ENCODE results near the gene TMED10. TPM values are rescaled to one million over a fixed set of nuclear protein-coding genes. Genes with fewer than 3 reads are reported as not detected.

TMED10 gene
- polyA plus RNA-seq, 1 of the 3 experiments (the other 2 are of a cell fraction): 168 TPM

DNA sequence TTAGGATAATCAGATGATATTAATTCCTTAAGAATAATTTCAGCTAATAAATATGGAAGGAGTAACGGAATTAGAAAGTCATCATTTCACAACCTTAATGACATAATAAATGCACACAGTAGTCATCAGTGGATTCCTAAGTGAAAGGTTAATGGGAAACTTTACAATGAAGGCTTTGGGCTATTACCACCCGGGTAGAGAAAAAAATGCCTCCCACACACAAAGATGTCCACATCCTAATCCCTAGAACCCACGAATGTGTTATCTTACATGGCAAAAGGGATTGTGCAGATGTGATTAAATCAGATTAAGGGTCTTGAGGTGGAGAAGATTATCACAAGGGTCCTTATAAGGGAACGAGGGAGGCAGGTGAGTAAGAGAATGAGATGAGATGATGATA, 5.6 kb downstream of the TMED10 start:
- ChIA-PET CTCF (no interaction called here), POLR2A (no interaction called here)
- no peaks in the 10 kb centered on the region for H3K27me3 ChIP-seq (ENCODE audit: insufficient read depth)
- H3K79me2 ChIP-seq (ENCODE audit: insufficient read depth): peaks cover 100% of the 10 kb centered on the region
- no peaks in the 10 kb centered on the region for H3F3A ChIP-seq (replicated peaks; ENCODE audit: insufficient read depth)
- no peak overlapping the region for H3K4me2 ChIP-seq
- WGBS (ENCODE audit: low lambda C conversion rate): 80% methylated on average over 4 of the region's 4 CpGs
- no peak overlapping the region for H3K27ac ChIP-seq (ENCODE audit: low read depth in 2 of 2, low read length in 1 of 2)
- TF ChIP-seq TCF12 (IDR thresholded peaks at IDR 0.05): no peak
- TF ChIP-seq, protein P1, sequence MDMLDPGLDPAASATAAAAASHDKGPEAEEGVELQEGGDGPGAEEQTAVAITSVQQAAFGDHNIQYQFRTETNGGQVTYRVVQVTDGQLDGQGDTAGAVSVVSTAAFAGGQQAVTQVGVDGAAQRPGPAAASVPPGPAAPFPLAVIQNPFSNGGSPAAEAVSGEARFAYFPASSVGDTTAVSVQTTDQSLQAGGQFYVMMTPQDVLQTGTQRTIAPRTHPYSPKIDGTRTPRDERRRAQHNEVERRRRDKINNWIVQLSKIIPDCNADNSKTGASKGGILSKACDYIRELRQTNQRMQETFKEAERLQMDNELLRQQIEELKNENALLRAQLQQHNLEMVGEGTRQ (IDR thresholded peaks at IDR 0.05; ENCODE audit: borderline replicate concordance, low read depth, low read length): no peak
- no peak for TF ChIP-seq JUND (IDR thresholded peaks at IDR 0.05)
- TF ChIP-seq FOSL2 (IDR thresholded peaks at IDR 0.05; ENCODE audit: borderline replicate concordance, low read depth): no peak
- no peak for TF ChIP-seq RAD21 (IDR thresholded peaks at IDR 0.05; ENCODE audit: low read length)
- no peak for TF ChIP-seq NFIC (IDR thresholded peaks at IDR 0.05; ENCODE audit: borderline replicate concordance)
- no peak for TF ChIP-seq MEF2A (IDR thresholded peaks at IDR 0.05; ENCODE audit: borderline replicate concordance, low read depth)
- no peak for TF ChIP-seq PBX3 (IDR thresholded peaks at IDR 0.05)
- no peak for TF ChIP-seq EP300 (IDR thresholded peaks at IDR 0.05; ENCODE audit: borderline replicate concordance in 1 of 2, low read depth in 1 of 2, low read length in 1 of 2)
- TF ChIP-seq, protein P2, sequence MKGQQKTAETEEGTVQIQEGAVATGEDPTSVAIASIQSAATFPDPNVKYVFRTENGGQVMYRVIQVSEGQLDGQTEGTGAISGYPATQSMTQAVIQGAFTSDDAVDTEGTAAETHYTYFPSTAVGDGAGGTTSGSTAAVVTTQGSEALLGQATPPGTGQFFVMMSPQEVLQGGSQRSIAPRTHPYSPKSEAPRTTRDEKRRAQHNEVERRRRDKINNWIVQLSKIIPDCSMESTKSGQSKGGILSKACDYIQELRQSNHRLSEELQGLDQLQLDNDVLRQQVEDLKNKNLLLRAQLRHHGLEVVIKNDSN (IDR thresholded peaks at IDR 0.05; ENCODE audit: borderline replicate concordance, low read depth): no peak
- TF ChIP-seq GATA2 (CRISPR knock-in tag; IDR thresholded peaks at IDR 0.05): no peak
- TF ChIP-seq EZH2phosphoT487 (IDR thresholded peaks at IDR 0.05; ENCODE audit: borderline replicate concordance, low read depth): no peak
- TF ChIP-seq RCOR1 (IDR thresholded peaks at IDR 0.05; ENCODE audit: low read length): no peak
- no peak for TF ChIP-seq ELF1 (IDR thresholded peaks at IDR 0.05)
- TF ChIP-seq CHD2 (IDR thresholded peaks at IDR 0.05; ENCODE audit: low read length, partially characterized antibody): no peak
- no peak for TF ChIP-seq NRF1 (IDR thresholded peaks at IDR 0.05; ENCODE audit: low read depth, low read length)
- no peak for TF ChIP-seq YY1 (IDR thresholded peaks at IDR 0.05; ENCODE audit: low read depth)
- no peaks in the 10 kb centered on the region; a peak in 2 of 4 replicates for H3K4me1 ChIP-seq (ENCODE audit: control insufficient read depth in 1 of 2, insufficient read depth in 2 of 2, low read depth in 1 of 2, low read length in 1 of 2)
- no peak overlapping the region for H2AFZ ChIP-seq (ENCODE audit: low read depth)
- no peak overlapping the region for H3K9ac ChIP-seq
- H3K4me3 ChIP-seq (ENCODE audit: low read depth in 2 of 2, low read length in 1 of 2): no peak overlapping the region
- peaks cover 0 to 3% of the 10 kb centered on the region in 2 experiments for H3K36me3 ChIP-seq (replicated peaks in 1 of 2; ENCODE audit: control insufficient read depth in 1 of 2, insufficient read depth in 2 of 2, low read length in 1 of 2)
- H4K20me1 ChIP-seq (ENCODE audit: insufficient read depth): peaks cover 80% of the 10 kb centered on the region
- H3K9me2 ChIP-seq: no peaks in the 10 kb centered on the region
- DNase-seq: no peak
- no peaks in the 10 kb centered on the region for H3K9me3 ChIP-seq
